Measurements from ENCODE around the gene MBD2.
A peak's percentile ranks its signal among the peaks of the same experiment; 100 is the strongest.
"Not testable (repeated sequence)": the region's sequence is repeated elsewhere in the genome, so short reads cannot be mapped to it uniquely, and the experiment has no call there.

Gene MBD2, protein sequence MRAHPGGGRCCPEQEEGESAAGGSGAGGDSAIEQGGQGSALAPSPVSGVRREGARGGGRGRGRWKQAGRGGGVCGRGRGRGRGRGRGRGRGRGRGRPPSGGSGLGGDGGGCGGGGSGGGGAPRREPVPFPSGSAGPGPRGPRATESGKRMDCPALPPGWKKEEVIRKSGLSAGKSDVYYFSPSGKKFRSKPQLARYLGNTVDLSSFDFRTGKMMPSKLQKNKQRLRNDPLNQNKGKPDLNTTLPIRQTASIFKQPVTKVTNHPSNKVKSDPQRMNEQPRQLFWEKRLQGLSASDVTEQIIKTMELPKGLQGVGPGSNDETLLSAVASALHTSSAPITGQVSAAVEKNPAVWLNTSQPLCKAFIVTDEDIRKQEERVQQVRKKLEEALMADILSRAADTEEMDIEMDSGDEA

DNA sequence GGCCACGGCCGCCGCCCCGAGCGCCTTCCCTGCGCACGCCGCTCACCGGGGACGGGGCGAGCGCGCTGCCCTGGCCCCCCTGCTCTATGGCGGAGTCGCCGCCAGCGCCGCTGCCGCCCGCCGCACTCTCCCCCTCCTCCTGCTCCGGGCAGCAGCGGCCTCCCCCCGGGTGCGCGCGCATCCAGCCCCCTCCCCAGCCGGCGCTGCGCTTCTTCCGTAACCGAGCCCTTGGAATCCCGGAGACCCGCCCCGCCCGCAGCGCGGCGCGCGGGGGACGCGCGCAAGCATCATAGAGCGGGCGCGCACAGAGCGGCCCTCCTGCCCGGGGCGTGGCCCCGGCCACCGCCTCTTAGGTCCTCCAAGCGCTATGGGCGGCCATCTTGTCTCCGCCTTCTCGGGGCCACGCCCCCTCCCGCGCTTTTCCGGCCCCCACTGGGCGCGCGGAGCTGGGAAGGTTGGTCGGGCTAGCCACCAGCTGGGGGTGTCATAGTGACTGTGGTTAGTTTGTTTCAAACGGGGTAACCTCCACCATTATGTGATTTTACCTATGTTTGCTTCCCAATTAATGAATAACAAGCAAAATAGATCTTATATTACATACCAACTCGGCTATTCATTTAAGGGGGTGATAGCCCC is at the start of gene MBD2:
MBD2 (minus strand) TSS at position 291 of the 636 bp plus-strand sequence; CDS start at position 181, 110 bp downstream.
- H3K27me3 Mint-ChIP-seq = no peaks in the 10 kb centered on the region
- peak within 1 kb of the TSS; percentile 92 for H3K27ac Mint-ChIP-seq
- peaks cover 43% of the 10 kb centered on the region for H3K4me1 Mint-ChIP-seq
- peaks cover 11% of the 10 kb centered on the region for H3K36me3 Mint-ChIP-seq
- H3K9me3 Mint-ChIP-seq = no peaks in the 10 kb centered on the region
- peak within 1 kb of the TSS; percentile 87 for H3K4me3 Mint-ChIP-seq
- ATAC-seq = peak; percentile 97

DNA sequence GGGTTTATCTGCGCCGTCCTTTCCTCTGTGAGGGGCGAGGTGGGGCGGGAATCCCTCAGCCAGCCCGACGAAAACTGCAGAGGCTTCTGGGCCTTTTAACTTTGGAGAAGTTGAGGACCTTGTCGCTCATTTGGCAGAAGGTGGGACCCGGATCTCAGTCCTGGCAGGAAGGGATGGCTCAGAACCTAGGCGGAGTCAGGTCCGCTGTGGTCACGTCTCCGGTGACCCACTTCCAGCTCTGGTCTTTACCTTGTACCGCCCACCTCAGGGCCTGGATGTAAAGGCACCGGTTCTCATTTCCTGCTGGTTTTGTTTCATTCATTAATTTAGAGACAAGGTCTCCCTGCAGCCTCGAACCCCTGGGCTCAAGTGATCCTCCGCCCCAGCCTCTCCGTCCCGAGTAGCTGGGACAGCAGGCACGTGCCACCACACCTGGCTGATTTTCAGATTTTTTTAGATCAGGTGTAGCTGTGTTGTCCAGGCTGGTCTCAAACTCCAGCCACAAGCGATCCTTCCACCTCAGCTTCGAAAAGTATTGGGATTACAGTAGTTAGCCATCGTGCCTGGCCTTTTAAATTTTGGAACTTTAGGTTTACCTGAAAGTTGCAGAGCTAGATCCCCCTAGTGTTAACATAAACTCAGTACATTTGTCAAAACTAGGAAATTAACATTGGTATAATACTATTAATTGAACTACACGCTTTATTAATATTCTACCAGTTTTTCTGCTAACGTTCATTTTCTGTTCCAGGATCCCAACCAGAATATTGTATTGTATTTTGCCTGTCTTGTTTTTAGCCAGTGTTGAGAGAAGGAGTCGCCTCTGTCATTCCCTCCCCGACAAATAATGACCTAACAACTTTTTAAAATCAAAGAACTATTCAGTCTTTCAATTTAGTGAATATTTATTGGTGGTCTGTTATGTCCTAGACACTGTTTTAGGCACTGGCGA is 45.7 kb upstream of the MBD2 start:
- peak overlapping the region; percentile 95 for H3K27ac Mint-ChIP-seq
- no peaks in the 10 kb centered on the region for H3K27me3 Mint-ChIP-seq
- peaks cover 32% of the 10 kb centered on the region for H3K4me1 Mint-ChIP-seq
- H3K4me3 Mint-ChIP-seq = peak overlapping the region; percentile 90
- ATAC-seq = peak; percentile 79
- H3K36me3 Mint-ChIP-seq = no peaks in the 10 kb centered on the region
- H3K9me3 Mint-ChIP-seq = no peaks in the 10 kb centered on the region

DNA sequence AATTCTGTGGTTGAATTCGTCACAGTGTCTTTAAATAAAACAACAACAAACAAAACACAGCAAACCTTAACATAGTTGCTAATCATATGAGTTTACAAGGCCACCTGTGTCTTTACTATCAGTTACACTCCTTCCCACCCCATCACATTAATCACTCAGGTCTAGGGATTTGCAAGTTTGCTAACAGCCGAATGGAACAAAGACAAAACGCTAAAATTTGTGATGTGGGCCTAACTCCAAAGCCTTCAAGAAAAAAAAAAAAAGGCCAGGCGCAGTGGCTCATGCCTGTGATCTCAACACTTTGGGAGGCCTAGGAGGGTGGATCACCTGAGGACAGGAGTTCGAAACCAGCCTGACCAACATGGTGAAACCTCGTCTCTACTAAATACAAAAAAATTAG is 44.3 kb upstream of the MBD2 start:
- peaks cover 46% of the 10 kb centered on the region for H3K4me1 Mint-ChIP-seq
- H3K27ac Mint-ChIP-seq = peak overlapping the region; percentile 95
- ATAC-seq = no peak
- no peaks in the 10 kb centered on the region for H3K9me3 Mint-ChIP-seq
- H3K36me3 Mint-ChIP-seq = no peaks in the 10 kb centered on the region
- no peaks in the 10 kb centered on the region for H3K27me3 Mint-ChIP-seq
- H3K4me3 Mint-ChIP-seq = peak overlapping the region; percentile 90

- H3K4me1 Mint-ChIP-seq = peaks cover 54% of the 10 kb centered on the region
- H3K27me3 Mint-ChIP-seq = no peaks in the 10 kb centered on the region
Measured at GRCh38 chr18:54267701-54268100, 43.2 kb upstream of the MBD2 start.

DNA sequence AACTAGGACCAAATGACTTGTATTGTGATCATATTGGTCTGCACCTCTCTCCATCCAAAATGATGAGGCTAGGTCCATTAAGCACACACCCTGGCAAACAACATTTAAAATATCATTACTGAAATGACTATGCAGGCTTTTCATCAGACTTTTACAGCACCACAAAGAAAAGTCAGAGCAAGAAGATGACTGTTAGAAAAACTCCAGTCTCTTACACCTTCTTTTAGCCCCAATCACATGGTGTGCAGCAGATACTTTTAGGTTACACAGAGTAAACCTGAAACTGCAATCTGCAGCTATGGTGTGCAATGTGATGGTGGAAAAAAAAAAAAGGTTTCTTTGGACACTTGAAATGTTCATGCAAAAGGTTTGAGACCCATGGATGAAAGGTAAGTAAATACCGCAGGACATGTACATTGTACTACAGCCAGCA is 39.5 kb upstream of the MBD2 start:
- Mint-ChIP-seq H3K4me3 (peak overlapping the region; percentile 47), H3K4me1 (peaks cover 63% of the 10 kb centered on the region), H3K27me3 (no peaks in the 10 kb centered on the region), H3K36me3 (no peaks in the 10 kb centered on the region), H3K27ac (peak overlapping the region; percentile 98), H3K9me3 (no peaks in the 10 kb centered on the region)
- ATAC-seq = peak; percentile 89

More at GRCh38 chr18:54267701-54268100, 43.2 kb upstream of the MBD2 start:
- ATAC-seq = no peak
- peak overlapping the region; percentile 95 for H3K27ac Mint-ChIP-seq
- no peaks in the 10 kb centered on the region for H3K36me3 Mint-ChIP-seq
- no peaks in the 10 kb centered on the region for H3K9me3 Mint-ChIP-seq
- H3K4me3 Mint-ChIP-seq = no peak overlapping the region

- peak; percentile 82 for ATAC-seq
- H3K36me3 Mint-ChIP-seq = no peaks in the 10 kb centered on the region
- peaks cover 58% of the 10 kb centered on the region for H3K4me1 Mint-ChIP-seq
- H3K4me3 Mint-ChIP-seq = peak overlapping the region; percentile 47
- H3K27me3 Mint-ChIP-seq = no peaks in the 10 kb centered on the region
- no peaks in the 10 kb centered on the region for H3K9me3 Mint-ChIP-seq
- H3K27ac Mint-ChIP-seq = peak overlapping the region; percentile 98
Measured at GRCh38 chr18:54261894-54262293, 37.4 kb upstream of the MBD2 start.

GRCh38 chr18:54260396-54261072 is 36.1 kb upstream of the MBD2 start:
- peak; percentile 72 for ATAC-seq
- no peaks in the 10 kb centered on the region for H3K27me3 Mint-ChIP-seq
- peak overlapping the region; percentile 98 for H3K27ac Mint-ChIP-seq
- H3K4me1 Mint-ChIP-seq = peaks cover 47% of the 10 kb centered on the region
- H3K4me3 Mint-ChIP-seq = peak overlapping the region; percentile 39
- no peaks in the 10 kb centered on the region for H3K36me3 Mint-ChIP-seq
- H3K9me3 Mint-ChIP-seq = no peaks in the 10 kb centered on the region

GRCh38 chr18:54257818-54258217 is 33.3 kb upstream of the MBD2 start:
- not testable (repeated sequence) for H3K9me3 Mint-ChIP-seq, H3K4me3 Mint-ChIP-seq, ATAC-seq, H3K27me3 Mint-ChIP-seq, H3K36me3 Mint-ChIP-seq, H3K27ac Mint-ChIP-seq
- H3K4me1 Mint-ChIP-seq = peaks cover 24% of the 10 kb centered on the region

DNA sequence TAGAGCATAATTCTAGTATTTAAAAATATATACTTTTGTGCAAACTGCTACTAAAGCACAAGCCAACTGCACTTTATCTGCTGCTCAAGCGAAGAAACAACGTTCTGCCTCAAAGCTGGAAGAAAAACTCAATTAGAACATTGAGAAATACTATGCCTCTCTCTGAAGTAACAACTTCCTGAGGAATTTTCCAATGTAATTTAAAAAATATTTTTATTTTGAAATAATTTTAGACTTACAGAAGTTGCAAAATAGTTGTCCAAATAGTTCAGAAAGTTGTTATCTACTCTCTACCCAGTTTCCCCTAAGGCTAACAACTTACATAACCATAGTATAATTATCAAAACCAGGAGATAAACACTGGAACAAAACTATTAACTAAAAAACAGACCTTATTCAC is 32.5 kb upstream of the MBD2 start:
- ATAC-seq = no peak
- Mint-ChIP-seq H3K27me3 (no peaks in the 10 kb centered on the region), H3K36me3 (no peaks in the 10 kb centered on the region), H3K27ac (no peak overlapping the region), H3K4me3 (no peak overlapping the region), H3K4me1 (peaks cover 25% of the 10 kb centered on the region), H3K9me3 (no peaks in the 10 kb centered on the region)

- Mint-ChIP-seq H3K36me3 (no peaks in the 10 kb centered on the region), H3K27me3 (no peaks in the 10 kb centered on the region), H3K27ac (no peak overlapping the region), H3K9me3 (no peaks in the 10 kb centered on the region), H3K4me1 (peaks cover 27% of the 10 kb centered on the region), H3K4me3 (no peak overlapping the region)
- ATAC-seq = no peak
Measured at GRCh38 chr18:54255141-54255540, 30.7 kb upstream of the MBD2 start.

DNA sequence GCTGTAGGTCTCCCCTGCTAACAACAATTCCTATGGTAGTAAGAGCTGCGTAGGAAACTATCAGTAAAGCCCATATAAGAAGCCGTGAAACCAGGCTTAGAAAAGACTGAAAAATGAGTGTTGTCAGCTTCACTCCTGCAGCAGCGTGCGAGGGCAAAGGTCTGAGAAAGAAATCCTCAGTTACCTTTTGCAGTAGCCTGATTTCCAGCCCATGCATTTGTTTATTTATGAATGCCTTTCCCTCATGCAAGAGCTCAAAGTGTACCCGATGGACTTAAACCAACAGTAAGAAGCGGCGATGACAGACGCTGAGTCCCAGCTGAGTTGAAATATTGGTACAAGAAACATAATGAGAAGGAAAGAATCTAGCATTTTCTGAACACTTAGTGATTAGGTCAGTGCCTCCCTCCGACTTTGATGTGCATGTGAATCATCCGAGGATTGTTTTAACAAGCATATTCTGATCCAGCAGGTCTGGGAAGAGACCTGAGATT is 29.8 kb upstream of the MBD2 start:
- Mint-ChIP-seq H3K9me3 (no peaks in the 10 kb centered on the region), H3K4me3 (no peak overlapping the region), H3K4me1 (peaks cover 30% of the 10 kb centered on the region), H3K27ac (no peak overlapping the region), H3K27me3 (no peaks in the 10 kb centered on the region), H3K36me3 (no peaks in the 10 kb centered on the region)
- no peak for ATAC-seq

- Mint-ChIP-seq H3K4me1 (peaks cover 40% of the 10 kb centered on the region), H3K36me3 (no peaks in the 10 kb centered on the region), H3K4me3 (no peak overlapping the region), H3K27ac (peak overlapping the region; percentile 76), H3K9me3 (no peaks in the 10 kb centered on the region), H3K27me3 (no peaks in the 10 kb centered on the region)
- no peak for ATAC-seq
Measured at GRCh38 chr18:54251606-54252390, 27.3 kb upstream of the MBD2 start.

- Mint-ChIP-seq H3K4me1 (peaks cover 42% of the 10 kb centered on the region), H3K36me3 (no peaks in the 10 kb centered on the region), H3K4me3 (peak overlapping the region; percentile 21), H3K27ac (peak overlapping the region; percentile 76), H3K9me3 (no peaks in the 10 kb centered on the region), H3K27me3 (no peaks in the 10 kb centered on the region)
- ATAC-seq = peak; percentile 88
Measured at GRCh38 chr18:54250846-54251261, 26.4 kb upstream of the MBD2 start.

All from stimulated activated memory B cell treated with anti-CD40 and anti-IgM and Interleukin-4, amounts not matched to agents 10 μg/mL and 1 μg/mL and 100 μg/mL, for 72 hours (primary cell).